GM12872 (cell line): Measurements from ENCODE around the gene RAB3D.
A peak's percentile ranks its signal among the peaks of the same experiment; 100 is the strongest.

Source experiments
- TF ChIP-seq, protein P1 (sequence below): IDR thresholded peaks from 3 replicates; pipeline ENCODE4 v1.5.1; 2011; ENCODE audit warnings: low read depth, mild to moderate bottlenecking, low read length, moderate library complexity; ENCODE audit not compliant: insufficient read depth

The RAB3D gene

DNA sequence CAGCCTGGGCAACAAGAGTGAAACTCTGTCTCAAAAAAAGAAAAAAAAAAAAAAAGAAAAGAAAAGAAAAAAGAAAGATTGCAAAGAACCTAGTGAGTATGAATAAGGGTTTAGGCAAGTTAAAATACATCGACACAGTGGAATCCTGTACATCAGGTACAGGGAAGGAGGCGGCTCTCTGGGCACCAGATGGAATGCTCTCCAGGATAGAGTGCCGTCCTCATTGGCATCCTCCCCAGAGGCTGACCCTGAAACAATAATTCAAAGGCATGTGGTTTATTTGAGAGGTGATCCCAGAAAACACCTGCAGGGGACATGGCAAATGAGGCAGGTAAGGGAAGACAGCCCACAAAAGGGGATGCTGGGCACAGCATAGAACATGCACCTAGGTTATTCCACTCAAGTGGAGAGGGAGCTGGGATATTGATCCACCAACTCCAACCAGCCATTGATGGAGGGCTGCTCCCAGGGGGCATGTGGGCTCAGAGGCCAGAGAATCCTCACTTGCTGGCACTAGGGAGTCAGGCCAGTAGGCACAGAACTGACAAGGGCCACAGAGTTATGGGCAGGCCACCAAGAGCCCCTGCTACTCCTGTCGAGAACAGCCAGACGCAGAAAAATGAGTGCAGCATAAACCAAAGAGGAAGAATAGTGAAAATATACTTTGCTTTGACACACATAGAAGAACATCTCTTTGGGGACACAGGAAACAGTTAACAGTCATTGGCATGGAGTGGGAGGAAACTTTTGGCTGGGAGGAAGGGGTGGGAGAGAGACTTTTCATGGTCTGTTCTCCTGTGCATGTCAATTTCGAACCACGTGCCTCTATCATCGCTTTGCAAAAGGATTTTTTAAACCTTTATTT is 39.3 kb downstream of the RAB3D start:
- TF ChIP-seq, protein P1, sequence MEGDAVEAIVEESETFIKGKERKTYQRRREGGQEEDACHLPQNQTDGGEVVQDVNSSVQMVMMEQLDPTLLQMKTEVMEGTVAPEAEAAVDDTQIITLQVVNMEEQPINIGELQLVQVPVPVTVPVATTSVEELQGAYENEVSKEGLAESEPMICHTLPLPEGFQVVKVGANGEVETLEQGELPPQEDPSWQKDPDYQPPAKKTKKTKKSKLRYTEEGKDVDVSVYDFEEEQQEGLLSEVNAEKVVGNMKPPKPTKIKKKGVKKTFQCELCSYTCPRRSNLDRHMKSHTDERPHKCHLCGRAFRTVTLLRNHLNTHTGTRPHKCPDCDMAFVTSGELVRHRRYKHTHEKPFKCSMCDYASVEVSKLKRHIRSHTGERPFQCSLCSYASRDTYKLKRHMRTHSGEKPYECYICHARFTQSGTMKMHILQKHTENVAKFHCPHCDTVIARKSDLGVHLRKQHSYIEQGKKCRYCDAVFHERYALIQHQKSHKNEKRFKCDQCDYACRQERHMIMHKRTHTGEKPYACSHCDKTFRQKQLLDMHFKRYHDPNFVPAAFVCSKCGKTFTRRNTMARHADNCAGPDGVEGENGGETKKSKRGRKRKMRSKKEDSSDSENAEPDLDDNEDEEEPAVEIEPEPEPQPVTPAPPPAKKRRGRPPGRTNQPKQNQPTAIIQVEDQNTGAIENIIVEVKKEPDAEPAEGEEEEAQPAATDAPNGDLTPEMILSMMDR: no peak

DNA sequence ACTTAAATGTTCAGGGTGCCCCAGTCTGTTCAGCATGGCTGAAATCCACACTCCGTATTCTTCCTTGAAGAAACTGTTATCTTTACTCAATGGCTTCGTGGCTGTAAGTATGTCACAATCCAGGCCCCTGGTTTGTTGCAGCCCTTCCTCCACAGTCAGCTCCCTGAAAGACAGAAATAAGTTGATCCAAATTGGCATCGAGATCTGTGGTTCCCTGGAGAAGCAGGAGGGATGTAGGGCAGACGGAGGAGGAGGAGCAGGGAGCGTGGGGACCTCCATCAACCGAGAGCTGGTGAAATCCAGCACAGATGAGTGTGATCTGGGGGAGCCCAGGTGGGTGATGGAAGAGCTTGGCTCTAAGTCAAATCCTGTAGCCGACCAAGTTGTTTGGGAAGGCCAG is 43.2 kb downstream of the RAB3D start:
- TF ChIP-seq, protein P1: no peak

DNA sequence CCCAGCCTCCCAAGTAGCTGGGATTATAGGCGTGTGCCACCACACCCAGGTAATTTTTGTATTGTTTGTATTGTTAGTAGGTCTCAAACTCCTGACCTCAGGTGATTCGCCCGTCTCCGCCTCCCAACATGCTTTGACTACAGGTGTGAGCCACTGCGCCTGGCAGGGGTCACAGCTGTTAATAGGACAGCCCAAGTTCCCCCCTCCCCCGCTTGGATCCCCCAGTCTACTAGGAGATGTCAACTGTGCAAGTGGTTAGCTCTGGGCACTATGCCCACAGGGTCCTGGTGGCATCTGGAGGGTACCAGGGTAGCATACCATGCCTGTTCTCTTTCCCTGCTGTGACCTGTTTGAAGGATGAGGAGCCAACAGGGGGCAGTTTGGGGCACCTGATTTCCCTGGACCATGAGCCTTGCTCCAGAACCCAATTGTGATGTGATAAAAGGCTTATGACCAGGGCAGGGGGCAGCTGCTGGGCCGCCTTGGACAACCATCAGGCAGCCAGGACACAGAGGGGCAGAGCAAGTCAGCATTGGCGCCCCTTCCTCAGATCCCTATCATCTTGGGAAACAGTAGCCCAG is 43.7 kb downstream of the RAB3D start, which contains the start of gene TSPAN16:
Gene TSPAN16, plus strand, starts transcription at position 496 of the 581 bp plus-strand sequence. CDS start 138 bp downstream, outside the sequence.
- TF ChIP-seq, protein P1: 0 out of 3 replicates have a peak, but pooled peaks have one; percentile 4

DNA sequence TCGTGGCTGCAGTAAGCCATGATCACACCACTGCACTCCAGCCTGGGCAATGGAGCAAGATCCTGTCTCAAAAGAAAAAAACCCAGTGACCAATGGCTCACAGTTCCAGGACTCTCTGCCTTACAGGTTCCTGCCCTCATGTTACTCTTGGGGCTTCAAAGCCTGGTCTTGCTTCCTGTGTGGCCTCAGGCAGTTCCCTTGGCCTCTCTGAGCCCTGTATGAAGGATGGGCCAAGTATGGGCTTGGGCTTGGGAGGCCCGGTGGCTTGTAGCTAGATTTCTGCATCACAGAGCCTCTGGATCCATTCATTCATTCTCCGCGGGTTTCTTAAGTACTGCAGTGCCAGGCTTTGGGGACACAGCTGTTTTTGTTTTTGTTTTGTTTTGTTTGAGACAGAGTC is 44.3 kb downstream of the RAB3D start:
- TF ChIP-seq, protein P1: no peak

DNA sequence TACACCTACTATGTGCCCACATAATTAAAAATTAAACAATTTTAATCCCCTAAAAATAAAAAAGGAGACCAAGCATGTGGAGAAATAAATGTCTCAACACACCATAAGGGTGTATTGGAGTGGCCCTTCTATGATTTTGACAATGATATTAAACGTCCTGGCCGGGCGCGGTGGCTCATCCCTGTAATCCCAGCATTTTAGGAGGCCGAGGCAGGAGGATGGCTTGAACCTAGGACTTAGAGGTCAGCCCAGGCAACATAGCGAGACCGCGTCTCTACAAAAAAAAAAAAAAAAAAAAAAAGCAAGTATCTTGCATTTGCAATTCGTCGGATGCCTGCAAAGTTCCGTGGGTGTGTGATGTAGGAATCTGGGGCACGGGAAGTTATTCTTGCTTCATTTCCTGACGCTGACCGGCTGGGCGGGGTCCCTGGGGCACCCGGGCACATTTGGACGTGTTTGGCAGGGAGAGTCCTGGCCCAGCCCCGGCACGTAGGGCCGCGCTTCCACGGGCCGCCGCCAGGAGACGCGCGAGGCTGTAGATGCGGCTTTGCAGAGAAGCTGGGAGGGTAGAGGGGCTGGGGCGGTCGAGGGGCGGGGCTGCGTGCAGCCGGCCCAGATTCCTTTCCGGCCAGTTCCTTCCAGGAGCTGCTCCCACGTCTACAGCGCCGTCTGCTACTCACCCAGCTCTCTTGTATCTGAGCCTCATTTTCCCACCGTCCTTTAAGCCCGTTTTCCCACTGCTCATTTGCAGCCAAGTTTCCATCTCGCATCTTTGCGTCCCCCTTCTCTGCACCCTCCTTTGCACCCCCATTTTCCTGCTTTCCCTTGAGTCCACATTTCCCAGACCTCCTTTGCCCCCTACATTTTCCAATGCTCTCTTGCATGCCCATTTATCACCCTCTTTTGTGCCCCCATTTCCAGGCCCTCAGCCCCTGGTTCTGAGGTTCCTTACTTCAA is 45.7 kb downstream of the RAB3D start:
- TF ChIP-seq, protein P1: peak; percentile 97

DNA sequence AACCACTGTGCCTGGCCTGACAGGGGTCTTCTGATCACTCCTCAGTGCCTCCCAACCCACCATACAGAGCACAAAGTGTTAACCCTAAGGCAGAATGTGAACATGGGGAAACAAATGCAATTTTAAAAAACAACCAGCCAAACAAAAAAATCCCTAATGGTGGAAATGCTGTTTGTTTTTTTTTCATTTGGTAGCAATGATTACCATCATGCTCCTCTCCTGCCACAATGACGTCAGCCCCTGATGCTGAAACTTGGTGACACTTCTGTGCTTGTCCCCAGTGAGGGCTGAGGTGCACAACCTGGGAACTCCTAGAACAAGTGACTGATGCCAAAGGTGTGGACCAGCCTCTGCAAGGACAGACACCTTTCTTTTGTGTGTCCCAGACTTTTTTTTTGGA is 47.5 kb downstream of the RAB3D start:
- TF ChIP-seq, protein P1: no peak

DNA sequence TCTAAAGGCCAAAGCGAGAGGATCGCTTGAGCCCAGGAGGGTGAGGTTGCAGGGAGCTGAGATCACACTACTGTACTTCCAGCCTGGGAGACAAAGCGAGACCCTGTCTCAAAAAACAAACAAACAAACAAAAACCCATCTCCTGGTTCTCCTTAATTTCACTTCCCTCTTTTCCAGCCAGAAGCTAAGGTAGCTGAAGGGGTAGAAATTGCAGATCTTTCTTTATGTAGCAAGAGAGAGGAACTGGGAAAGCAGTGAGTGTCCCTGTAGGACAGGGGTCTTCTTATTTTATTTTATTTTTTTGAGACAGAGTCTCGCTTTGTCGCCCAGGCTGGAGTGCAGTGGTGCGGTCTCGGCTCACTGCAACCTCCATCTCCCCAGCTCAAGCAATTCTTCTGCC is 48.0 kb downstream of the RAB3D start:
- TF ChIP-seq, protein P1: no peak
